HepG2 (cell line): Measurements from ENCODE around the gene FAM111A. TPM values are rescaled to one million over a fixed set of nuclear protein-coding genes. Genes with fewer than 3 reads are reported as not detected.

Experiments
- ATAC-seq: fragments of 200-7000 bp; cut with Tn5 transposase; 3 replicates; pipeline ENCODE4 v1.9.1; 2020; ENCODE audit warnings: mild to moderate bottlenecking, moderate library complexity
- BruUV-seq: library from RNA; stranded (reverse); fragments of 400-500 nt; replicated peaks from 2 replicates; lab custom pipeline; 2021; lab: Mats Ljungman, UMichigan
- CTCF ChIA-PET: fragments of 300-600 bp; formaldehyde crosslinking; extraction: SDS; loops from one replicate; lab custom pipeline; 2021; ENCODE audit warnings: low total read pairs, inconsistent platforms, low intra/inter-chr PET ratio; lab: Yijun Ruan, JAX
- POLR2A ChIA-PET: fragments of 350-600 bp; sonication (Branson Sonifier 250); formaldehyde crosslinking; loops from one replicate; lab custom pipeline; 2020; ENCODE audit warnings: antibody characterized with exemption, inconsistent platforms; lab: Yijun Ruan, JAX
- DNase-seq: peaks from one replicate; pipeline ENCODE4 v3.0.0-alpha.2; 2015; ENCODE audit warnings: low spot score
- FAIRE-seq: peaks from 3 replicates; lab custom pipeline; 2011; peaks lifted over from hg19 to GRCh38; lab: Jason Lieb, UNC
- H2AFZ ChIP-seq: one replicate; pipeline ENCODE4 v1.6.1; 2011; ENCODE audit warnings: low read length, inconsistent platforms
- H3K27ac ChIP-seq: fragments of 300-600 bp; 3 replicates; pipeline ENCODE4 v1.8.0; 2011; ENCODE audit warnings: mixed run types, mild to moderate bottlenecking, mixed read lengths, low read length, inconsistent platforms; ENCODE audit not compliant: insufficient read depth; ENCODE audit errors: extremely low read length
- H3K27me3 ChIP-seq, 2 experiments: fragments of 200-600 bp in 1 of 2; 2 replicates in 1 of 2; 3 replicates in 1 of 2; pipeline versions ENCODE4 v1.6.0 to v1.8.0; 2011; ENCODE audit warnings: low read length in 2 of 2, mild to moderate bottlenecking in 2 of 2, moderate library complexity in 2 of 2, inconsistent platforms in 1 of 2; ENCODE audit not compliant: insufficient read depth in 2 of 2, control insufficient read depth in 1 of 2
- H3K36me3 ChIP-seq, 2 experiments: fragments of 200-600 bp in 1 of 2; replicated peaks in 1 of 2; 2 replicates in 1 of 2; 3 replicates in 1 of 2; pipeline versions ENCODE4 v1.5.1 to v1.8.0; 2011; ENCODE audit warnings: low read length in 2 of 2, inconsistent platforms in 1 of 2; ENCODE audit not compliant: insufficient read depth in 2 of 2, control insufficient read depth in 1 of 2
- H3K4me1 ChIP-seq: 2 replicates; pipeline ENCODE4 v1.5.1; 2012; ENCODE audit warnings: low read length, inconsistent platforms; ENCODE audit not compliant: insufficient read depth
- H3K4me2 ChIP-seq: 2 replicates; pipeline ENCODE4 v1.6.0; 2011; ENCODE audit warnings: low read depth, low read length, inconsistent platforms
- H3K4me3 ChIP-seq, 3 experiments: fragments of 200-600 bp in 1 of 3; sonication (generic), shearing (Covaris generic) in 1 of 3; replicated peaks in 1 of 3; 2 replicates each; pipeline ENCODE4 v1.5.1; 2011 to 2016; ENCODE audit warnings: low read length in 3 of 3, inconsistent platforms in 2 of 3, low read depth in 2 of 3, mild to moderate bottlenecking in 2 of 3, control low read depth in 1 of 3, mixed read lengths in 1 of 3; ENCODE audit not compliant: insufficient read depth in 1 of 3
- H3K79me2 ChIP-seq: one replicate; pipeline ENCODE4 v1.6.1; 2011; ENCODE audit warnings: low read length, inconsistent platforms; ENCODE audit not compliant: insufficient read depth
- H3K9ac ChIP-seq: 2 replicates; pipeline ENCODE4 v1.6.0; 2011; ENCODE audit warnings: mild to moderate bottlenecking, low read depth, low read length, inconsistent platforms; ENCODE audit not compliant: insufficient read depth
- H3K9me3 ChIP-seq: 2 replicates; pipeline ENCODE4 v1.5.1; 2012; ENCODE audit warnings: mild to moderate bottlenecking, low read length
- H4K20me1 ChIP-seq: 2 replicates; pipeline ENCODE4 v1.6.0; 2011; ENCODE audit warnings: inconsistent platforms, mild to moderate bottlenecking, low read length, moderate library complexity; ENCODE audit not compliant: insufficient read depth
- CBFB ChIP-seq: sonication (generic); formaldehyde crosslinking; IDR thresholded peaks from 2 replicates; pipeline ENCODE4 v1.4.0; 2020; ENCODE audit warnings: missing genetic modification reagents
- FOXP1 ChIP-seq, 2 experiments: fragments of 450-650 bp in 1 of 2; IDR thresholded peaks; 2 replicates each; pipeline ENCODE4 v1.6.1; 2017 to 2018; ENCODE audit warnings: antibody characterized with exemption in 1 of 2
- NCOR1 ChIP-seq: fragments of 200-600 bp; sonication (generic); IDR thresholded peaks from 2 replicates; pipeline ENCODE4 v1.7.0; 2017; ENCODE audit warnings: antibody characterized with exemption, low read length, borderline replicate concordance
- WGBS: methylation state at CpG from one replicate; pipeline ENCODE4 v1.1.6; 2017; ENCODE audit warnings: low lambda C conversion rate; 5-methylcytosine and 5-hydroxymethylcytosine counted together
- in situ Hi-C: cut with HindIII; loops from 2 replicates; pipeline ENCODE4 v1.10.0; 2017; ENCODE audit warnings: low pct_unique_long_range_greater_than_20kb; ENCODE audit not compliant: extremely low pct_ligation_motif_present
- intact Hi-C: fragments of 100-400 bp; cut with micrococcal nuclease; formaldehyde crosslinking; loops from one replicate; pipeline ENCODE4 v1.10.0; 2022; ENCODE audit not compliant: unreplicated experiment
- polyA plus RNA-seq, 8 experiments: library from polyadenylated mRNA; depleted of rRNA in 3 of 8; stranded (reverse) in 7 of 8; unstranded in 1 of 8; fragments of >200 nt; fragmentation: Illumina TruSeq in 4 of 8; extraction: Trizol in 4 of 8; gene quantifications; 2 replicates each; pipeline versions ENCODE4 v1.2.1 to v1.2.3, GENCODE V29; 2011 to 2016; ENCODE audit warnings: low read depth in 4 of 8, missing spikeins in 1 of 8, mixed read lengths in 1 of 8; ENCODE audit not compliant: insufficient read depth in 1 of 8
- total RNA-seq, 5 experiments: library from RNA; depleted of rRNA; stranded (reverse); fragments of >200 nt; fragmentation: Illumina TruSeq; extraction: Trizol; gene quantifications; 2 replicates each; pipeline ENCODE4 v1.2.3, GENCODE V29; 2016; ENCODE audit warnings: low read depth in 1 of 5
- TF ChIP-seq, protein P1 (sequence below): sonication (generic); formaldehyde crosslinking; IDR thresholded peaks from 2 replicates; pipeline ENCODE4 v1.9.0; 2022; ENCODE audit warnings: missing genetic modification reagents, mild to moderate bottlenecking, borderline replicate concordance
- TF ChIP-seq, protein P2 (sequence below): sonication (generic); formaldehyde crosslinking; IDR thresholded peaks from 2 replicates; pipeline ENCODE4 v1.5.1; 2020; ENCODE audit warnings: mild to moderate bottlenecking, missing genetic modification reagents, moderate library complexity
- TF ChIP-seq, protein P3 (sequence below): fragments of 450-650 bp; IDR thresholded peaks from 2 replicates; pipeline ENCODE4 v1.6.1; 2016
- TF ChIP-seq, protein P4 (sequence below): sonication (generic); formaldehyde crosslinking; IDR thresholded peaks from 2 replicates; pipeline ENCODE4 v1.4.0; 2020; ENCODE audit warnings: missing genetic modification reagents, borderline replicate concordance
- TF ChIP-seq, protein P5 (sequence below): sonication (generic); formaldehyde crosslinking; IDR thresholded peaks from 2 replicates; pipeline ENCODE4 v1.8.0; 2022; ENCODE audit warnings: mild to moderate bottlenecking, missing genetic modification reagents, moderate library complexity
- TF ChIP-seq, protein P6 (sequence below): sonication (generic); formaldehyde crosslinking; IDR thresholded peaks from 2 replicates; pipeline ENCODE4 v1.4.0; 2020; ENCODE audit warnings: mild to moderate bottlenecking, missing genetic modification reagents

The FAM111A gene
- total and polyA plus RNA-seq, 2 of the 13 experiments (the other 11 are each of a cell fraction or from before 2014, with no cell fraction given), result 3.2 to 13.5 TPM

DNA sequence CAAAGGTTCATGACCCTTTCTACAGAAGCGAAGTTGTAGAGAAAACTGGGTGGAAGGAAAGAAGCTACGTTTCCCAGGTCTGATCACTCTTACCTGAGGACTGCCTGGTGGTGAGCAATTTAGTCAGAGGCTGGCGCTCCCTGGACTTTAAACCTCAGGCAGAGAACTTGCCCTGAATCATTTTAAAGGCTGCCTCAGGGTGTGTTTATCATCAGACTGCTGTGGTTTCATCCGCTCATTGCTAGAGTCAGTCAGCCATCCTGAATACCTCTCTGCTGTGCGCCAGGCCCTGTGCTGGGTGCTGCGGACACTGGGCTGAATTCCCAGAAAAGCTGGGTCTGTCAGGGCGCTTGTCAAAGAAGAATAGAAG is 32.0 kb downstream of the FAM111A start:
- Histone ChIP-seq H3K27me3 (no peaks in the 10 kb centered on the region; a peak in 1 of 5 replicates), H3K36me3 (no peaks in the 10 kb centered on the region), H2AFZ (no peak overlapping the region), H3K4me3 (peak overlapping the region; percentile 11 to 80 (median 34); a peak in 4 of 6 replicates), H4K20me1 (0 out of 2 replicates have a peak, but pooled peaks cover 3% of the 10 kb centered on the region), H3K79me2 (no peaks in the 10 kb centered on the region), H3K9me3 (no peaks in the 10 kb centered on the region), H3K27ac (peak overlapping the region; percentile 34), H3K9ac (0 out of 2 replicates have a peak overlapping the region, but pooled peaks have one; percentile 16), H3K4me2 (peak overlapping the region; percentile 100), H3K4me1 (peaks cover 41% of the 10 kb centered on the region)
- 6% methylated on average over 3 of the region's 7 CpGs for WGBS
- TSS peak; percentile 31 for BruUV-seq
- peak; percentile 68 for DNase-seq
- POLR2A ChIA-PET, result interaction anchor here (0.6 to 4.4 kb wide), 6 partner anchors 8 to 502 kb away, joined by 3 to 46 read pairs (median 4); partner anchors contain the start of gene FAM111A
- peak; percentile 62 for FAIRE-seq
- in situ Hi-C loops, result loop anchor here (5.0 to 25.0 kb wide), 3 partner anchors 33 to 513 kb away; no protein-coding TSS in a partner anchor
- intact Hi-C loops, result no loop called here
- CTCF ChIA-PET, result interaction anchor here (0.8 kb wide), 1 partner anchor 33 kb away, joined by 3 read pairs; no protein-coding TSS in a partner anchor
- ATAC-seq, result peak; percentile 51
- TF ChIP-seq, protein P1, sequence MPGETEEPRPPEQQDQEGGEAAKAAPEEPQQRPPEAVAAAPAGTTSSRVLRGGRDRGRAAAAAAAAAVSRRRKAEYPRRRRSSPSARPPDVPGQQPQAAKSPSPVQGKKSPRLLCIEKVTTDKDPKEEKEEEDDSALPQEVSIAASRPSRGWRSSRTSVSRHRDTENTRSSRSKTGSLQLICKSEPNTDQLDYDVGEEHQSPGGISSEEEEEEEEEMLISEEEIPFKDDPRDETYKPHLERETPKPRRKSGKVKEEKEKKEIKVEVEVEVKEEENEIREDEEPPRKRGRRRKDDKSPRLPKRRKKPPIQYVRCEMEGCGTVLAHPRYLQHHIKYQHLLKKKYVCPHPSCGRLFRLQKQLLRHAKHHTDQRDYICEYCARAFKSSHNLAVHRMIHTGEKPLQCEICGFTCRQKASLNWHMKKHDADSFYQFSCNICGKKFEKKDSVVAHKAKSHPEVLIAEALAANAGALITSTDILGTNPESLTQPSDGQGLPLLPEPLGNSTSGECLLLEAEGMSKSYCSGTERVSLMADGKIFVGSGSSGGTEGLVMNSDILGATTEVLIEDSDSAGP, result 0 out of 2 replicates have a peak, but pooled peaks have one; percentile 13
- no peak for TF ChIP-seq FOXP1 (IDR thresholded peaks at IDR 0.05)
- no peak for TF ChIP-seq FOXP1 (CRISPR knock-in tag; IDR thresholded peaks at IDR 0.05)
- TF ChIP-seq NCOR1, result no peak
- TF ChIP-seq, protein P2, sequence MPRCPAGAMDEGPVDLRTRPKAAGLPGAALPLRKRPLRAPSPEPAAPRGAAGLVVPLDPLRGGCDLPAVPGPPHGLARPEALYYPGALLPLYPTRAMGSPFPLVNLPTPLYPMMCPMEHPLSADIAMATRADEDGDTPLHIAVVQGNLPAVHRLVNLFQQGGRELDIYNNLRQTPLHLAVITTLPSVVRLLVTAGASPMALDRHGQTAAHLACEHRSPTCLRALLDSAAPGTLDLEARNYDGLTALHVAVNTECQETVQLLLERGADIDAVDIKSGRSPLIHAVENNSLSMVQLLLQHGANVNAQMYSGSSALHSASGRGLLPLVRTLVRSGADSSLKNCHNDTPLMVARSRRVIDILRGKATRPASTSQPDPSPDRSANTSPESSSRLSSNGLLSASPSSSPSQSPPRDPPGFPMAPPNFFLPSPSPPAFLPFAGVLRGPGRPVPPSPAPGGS (CRISPR knock-in tag), result no peak
- TF ChIP-seq, protein P3, sequence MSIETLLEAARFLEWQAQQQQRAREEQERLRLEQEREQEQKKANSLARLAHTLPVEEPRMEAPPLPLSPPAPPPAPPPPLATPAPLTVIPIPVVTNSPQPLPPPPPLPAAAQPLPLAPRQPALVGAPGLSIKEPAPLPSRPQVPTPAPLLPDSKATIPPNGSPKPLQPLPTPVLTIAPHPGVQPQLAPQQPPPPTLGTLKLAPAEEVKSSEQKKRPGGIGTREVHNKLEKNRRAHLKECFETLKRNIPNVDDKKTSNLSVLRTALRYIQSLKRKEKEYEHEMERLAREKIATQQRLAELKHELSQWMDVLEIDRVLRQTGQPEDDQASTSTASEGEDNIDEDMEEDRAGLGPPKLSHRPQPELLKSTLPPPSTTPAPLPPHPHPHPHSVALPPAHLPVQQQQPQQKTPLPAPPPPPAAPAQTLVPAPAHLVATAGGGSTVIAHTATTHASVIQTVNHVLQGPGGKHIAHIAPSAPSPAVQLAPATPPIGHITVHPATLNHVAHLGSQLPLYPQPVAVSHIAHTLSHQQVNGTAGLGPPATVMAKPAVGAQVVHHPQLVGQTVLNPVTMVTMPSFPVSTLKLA, result no peak
- TF ChIP-seq, protein P4, sequence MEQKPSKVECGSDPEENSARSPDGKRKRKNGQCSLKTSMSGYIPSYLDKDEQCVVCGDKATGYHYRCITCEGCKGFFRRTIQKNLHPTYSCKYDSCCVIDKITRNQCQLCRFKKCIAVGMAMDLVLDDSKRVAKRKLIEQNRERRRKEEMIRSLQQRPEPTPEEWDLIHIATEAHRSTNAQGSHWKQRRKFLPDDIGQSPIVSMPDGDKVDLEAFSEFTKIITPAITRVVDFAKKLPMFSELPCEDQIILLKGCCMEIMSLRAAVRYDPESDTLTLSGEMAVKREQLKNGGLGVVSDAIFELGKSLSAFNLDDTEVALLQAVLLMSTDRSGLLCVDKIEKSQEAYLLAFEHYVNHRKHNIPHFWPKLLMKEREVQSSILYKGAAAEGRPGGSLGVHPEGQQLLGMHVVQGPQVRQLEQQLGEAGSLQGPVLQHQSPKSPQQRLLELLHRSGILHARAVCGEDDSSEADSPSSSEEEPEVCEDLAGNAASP (CRISPR knock-in tag), result no peak
- TF ChIP-seq, protein P5, sequence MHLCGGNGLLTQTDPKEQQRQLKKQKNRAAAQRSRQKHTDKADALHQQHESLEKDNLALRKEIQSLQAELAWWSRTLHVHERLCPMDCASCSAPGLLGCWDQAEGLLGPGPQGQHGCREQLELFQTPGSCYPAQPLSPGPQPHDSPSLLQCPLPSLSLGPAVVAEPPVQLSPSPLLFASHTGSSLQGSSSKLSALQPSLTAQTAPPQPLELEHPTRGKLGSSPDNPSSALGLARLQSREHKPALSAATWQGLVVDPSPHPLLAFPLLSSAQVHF, result no peak
- no peak for TF ChIP-seq CBFB (CRISPR knock-in tag)
- TF ChIP-seq, protein P6, sequence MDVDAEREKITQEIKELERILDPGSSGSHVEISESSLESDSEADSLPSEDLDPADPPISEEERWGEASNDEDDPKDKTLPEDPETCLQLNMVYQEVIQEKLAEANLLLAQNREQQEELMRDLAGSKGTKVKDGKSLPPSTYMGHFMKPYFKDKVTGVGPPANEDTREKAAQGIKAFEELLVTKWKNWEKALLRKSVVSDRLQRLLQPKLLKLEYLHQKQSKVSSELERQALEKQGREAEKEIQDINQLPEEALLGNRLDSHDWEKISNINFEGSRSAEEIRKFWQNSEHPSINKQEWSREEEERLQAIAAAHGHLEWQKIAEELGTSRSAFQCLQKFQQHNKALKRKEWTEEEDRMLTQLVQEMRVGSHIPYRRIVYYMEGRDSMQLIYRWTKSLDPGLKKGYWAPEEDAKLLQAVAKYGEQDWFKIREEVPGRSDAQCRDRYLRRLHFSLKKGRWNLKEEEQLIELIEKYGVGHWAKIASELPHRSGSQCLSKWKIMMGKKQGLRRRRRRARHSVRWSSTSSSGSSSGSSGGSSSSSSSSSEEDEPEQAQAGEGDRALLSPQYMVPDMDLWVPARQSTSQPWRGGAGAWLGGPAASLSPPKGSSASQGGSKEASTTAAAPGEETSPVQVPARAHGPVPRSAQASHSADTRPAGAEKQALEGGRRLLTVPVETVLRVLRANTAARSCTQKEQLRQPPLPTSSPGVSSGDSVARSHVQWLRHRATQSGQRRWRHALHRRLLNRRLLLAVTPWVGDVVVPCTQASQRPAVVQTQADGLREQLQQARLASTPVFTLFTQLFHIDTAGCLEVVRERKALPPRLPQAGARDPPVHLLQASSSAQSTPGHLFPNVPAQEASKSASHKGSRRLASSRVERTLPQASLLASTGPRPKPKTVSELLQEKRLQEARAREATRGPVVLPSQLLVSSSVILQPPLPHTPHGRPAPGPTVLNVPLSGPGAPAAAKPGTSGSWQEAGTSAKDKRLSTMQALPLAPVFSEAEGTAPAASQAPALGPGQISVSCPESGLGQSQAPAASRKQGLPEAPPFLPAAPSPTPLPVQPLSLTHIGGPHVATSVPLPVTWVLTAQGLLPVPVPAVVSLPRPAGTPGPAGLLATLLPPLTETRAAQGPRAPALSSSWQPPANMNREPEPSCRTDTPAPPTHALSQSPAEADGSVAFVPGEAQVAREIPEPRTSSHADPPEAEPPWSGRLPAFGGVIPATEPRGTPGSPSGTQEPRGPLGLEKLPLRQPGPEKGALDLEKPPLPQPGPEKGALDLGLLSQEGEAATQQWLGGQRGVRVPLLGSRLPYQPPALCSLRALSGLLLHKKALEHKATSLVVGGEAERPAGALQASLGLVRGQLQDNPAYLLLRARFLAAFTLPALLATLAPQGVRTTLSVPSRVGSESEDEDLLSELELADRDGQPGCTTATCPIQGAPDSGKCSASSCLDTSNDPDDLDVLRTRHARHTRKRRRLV, result no peak
